CD4-positive, alpha-beta T cell treated with Interleukin-21 for 1 hour (primary cell): ENCODE data around the gene SYS1.
A peak's percentile ranks its signal among the peaks of the same experiment; 100 is the strongest.
"Not testable (repeated sequence)": the region's sequence is repeated elsewhere in the genome, so short reads cannot be mapped to it uniquely, and the experiment has no call there.

ENCODE experiments used
- DNase-seq: peaks from one replicate; pipeline ENCODE4 v3.0.0-alpha.2; 2020

The SYS1 gene

DNA sequence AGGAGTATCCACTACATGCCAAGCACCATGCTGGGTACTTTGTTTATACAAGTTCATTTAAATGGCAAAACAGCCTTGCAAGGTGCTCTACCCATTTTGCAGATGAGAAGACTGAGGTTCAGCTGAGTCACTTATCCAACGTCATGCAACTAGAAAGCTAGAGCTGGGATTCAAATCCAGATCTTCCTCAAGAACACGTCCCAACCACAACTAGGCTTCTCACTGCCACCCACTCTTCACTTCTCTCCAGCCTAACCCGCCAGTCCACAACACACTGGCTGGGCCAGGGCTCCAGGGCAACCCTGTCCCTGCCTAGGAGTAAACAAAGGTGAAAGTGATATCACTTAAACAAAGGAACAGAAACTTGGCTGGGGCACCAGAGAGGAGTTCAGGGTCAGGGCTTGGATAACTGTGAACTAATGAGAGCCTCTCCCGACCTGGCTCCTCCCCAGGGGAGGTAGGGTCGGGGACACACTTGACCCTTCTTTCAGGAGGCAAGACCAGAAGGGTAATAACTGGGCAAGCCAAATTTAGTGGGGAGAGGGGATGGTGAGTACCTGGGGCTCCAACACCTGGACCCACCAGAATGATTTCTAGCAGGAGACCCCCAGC lies 22.6 kb upstream of the SYS1 start:
- DNase-seq = no peak

DNA sequence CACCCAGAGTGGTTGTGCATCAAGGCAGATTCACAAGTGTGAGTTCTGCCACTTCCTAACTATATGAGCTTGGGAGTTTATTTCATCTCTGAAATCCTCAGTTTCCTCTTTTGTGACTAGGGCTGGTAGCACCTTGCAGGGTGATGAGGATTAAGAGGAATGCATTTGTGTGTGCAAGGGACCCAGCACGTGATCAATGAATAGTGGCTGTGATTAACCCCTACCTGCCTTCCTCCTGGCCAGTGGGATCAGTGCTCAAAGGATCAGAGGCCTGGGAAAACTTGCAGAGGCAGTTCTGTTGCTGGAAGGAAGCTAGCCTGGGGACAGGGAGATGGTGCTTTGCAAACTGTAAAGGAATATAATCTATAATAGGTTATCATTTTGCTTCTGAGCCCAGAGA lies 22.0 kb upstream of the SYS1 start:
- no peak for DNase-seq

DNA sequence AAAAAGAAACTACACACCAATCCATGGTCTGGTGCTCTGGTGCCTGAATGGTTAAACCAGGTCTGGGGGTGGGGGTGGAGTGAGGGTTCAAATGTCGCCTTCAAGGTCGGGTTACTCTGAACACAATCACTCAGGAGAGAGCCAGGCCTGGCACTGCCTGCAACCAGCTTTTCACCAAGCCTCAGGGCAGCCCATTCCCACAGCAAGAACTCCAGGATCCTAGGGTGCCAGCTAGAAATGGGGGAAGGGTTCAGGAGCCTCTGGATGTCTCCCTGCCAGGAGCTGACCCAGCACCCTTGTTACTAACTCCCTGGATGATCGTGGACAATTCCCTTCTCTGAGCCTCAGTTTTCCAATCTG lies 21.4 kb upstream of the SYS1 start:
- DNase-seq = no peak

DNA sequence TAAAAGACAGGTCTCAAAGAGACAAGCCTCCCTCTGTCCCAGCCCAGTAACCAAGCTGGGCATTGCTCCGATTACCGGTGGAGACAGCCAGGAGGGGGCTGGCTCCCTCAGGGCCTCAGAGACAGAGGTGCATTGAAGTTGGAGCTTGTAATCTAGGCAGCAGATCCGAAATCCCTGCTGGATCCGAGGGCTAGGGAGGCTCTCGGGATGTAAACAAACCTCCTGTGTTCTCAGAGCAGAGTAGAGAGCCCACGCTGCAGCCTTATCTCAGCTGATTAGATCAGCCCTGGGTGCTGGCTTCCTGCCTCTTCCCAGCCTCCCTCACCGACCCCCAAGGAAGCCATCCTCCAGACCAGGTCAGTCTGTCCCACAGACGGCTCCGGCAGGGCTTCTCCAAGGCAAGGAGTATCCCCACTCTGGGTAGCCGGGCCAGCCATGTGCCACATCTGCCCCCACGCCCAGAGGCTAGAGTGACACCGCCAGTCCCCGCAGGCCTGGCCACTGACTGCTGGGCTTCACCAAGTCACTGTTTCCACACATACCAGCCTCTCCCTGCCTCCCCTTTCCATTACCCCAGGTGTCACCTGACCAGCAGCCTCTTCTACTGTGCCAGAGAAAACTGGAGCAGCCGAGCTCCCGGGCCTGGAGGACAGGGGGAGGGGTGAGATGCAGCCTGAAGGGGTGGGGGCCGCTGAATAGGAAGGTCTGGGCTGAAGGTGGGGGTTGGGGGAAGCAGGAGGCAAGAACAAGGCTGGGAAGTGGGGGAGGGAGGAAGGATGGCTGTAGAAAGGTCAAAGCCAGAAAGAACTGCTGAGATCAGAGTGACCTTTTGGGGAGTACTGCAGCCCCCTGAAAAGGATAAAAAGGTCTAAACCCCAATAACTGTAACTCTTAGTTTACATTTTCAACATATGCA lies 20.8 kb upstream of the SYS1 start:
- DNase-seq = no peak

DNA sequence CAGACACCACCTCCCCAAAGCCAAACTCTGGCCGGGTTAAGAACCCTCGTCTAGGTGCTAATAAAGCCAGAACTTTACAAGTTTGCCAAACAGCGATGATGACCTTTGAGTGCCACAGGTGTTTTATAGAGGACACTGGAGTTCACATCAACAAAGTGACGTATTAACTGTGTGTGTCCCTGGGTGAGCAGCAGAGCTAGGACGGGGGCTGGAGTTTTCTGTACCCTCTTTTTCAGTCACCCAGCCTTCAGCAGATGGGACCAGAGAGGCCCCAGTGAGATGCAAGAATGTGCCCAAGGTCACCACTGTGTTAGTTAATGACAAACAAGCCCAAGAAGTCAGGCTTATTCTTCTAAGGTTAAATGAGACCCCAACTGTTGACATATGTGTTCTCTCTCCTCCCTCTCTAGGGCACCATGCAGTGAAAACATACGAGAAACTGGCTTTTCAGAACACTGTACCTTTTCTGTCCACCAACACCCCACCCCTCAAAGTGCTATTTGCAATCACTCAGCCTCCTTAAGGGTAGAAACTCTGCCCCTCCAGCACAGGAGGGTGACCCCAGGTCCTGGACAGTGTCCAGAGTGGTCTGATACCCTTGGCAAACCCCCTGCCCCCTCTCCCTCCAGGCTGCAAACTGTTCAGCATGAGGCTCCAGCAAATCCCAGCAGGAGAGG lies 20.0 kb upstream of the SYS1 start:
- DNase-seq = no peak

DNA sequence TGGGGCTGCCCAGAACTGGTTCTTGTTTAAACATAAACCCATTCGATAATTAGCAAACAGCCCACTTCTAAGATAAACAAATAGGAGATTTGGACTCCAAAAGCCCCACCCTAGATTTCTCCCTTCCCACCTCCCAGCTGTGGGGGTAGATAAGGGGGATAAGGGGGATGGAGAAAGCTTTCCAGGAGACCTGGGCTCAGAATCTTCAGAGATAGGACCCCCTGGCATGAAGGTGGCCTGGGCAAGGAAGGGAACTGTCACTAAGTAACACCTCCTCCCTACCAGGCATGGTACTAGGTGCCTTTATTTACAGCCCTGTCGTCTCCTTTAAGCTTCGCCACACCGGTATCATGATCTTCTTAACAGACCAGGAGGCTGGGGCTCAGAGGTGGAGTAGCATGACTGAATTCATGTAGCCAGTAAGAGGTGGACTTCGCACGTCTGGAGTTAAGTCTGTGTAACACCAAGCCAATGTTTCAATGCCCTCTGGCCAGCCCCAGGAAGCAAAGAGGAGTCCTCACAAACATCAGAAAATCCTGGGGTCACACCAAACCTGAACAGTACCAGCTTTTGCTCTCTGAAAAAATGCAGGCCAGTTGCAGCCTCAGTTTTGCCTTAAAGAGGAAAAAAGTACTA lies 19.3 kb upstream of the SYS1 start:
- no peak for DNase-seq

DNA sequence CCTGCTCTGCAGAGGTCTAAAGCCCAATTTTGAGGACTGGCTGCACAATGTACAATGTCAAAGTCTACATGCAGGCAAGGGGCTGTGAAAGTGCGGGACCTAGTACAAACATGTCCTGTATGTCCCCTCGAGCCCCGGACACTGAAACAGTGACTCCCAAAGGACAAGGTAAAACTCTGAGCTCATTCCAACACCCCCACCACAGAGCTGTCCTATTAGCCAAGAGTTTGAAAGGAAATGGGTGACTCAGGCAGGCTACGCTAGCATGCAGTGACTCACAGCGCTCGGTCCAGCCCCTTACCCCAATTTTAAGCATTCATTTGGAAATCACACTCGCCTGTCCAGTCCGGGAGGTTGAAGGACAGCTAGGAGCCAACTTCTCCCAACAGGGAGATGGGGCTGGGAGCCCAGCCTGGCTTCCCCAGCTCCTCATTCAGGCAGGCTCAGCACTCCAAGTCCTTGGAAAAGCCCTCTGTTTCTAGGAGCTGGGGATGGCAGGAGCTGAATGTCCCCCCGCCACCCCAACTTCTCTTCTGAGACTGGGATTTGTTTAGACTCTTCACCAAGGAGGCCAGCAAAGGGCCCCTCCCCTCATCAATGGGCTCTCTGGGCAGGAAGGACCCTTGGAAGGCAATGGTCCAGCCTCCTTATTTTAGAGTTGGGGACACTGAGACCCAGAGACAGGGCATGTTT lies 18.6 kb upstream of the SYS1 start:
- DNase-seq = no peak

DNA sequence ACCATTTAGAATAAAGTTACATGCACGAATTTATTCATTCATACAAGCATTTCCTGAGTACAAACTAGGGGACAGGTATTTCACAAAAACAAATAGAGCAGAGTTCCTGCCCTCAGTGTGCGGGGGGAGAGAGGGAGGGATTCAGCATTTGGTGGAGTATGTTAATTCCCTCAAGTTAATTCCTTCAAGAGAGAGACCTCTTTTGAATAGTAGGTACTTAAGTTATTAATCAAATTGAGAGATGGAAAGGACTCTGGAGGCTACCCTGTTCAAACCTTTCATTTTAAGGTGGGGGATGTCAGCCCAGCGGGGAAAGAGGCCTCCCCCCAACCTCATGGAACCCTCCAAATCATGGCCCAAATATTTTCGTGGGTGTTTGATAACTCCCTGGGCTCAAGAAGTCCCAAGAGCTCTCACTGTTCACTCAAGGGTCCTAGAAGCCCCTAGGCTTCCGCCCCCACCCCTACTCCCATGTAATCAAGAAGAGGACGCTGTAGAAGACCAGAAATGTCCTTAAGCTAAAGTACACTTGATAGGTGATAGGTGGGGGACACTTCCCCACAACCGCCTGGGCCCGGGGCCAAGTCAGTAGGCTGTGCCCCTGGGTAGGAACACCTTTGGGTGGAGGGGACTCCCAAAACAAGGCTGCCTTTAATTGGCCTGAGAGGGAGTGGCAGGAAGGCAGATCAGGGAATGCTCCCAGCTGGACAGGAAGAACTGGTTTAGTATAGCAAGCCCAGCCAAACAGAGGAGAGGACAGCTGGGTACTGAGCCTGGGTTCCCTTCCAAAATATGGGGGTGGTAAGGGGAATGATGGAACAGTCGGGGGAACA lies 17.6 kb upstream of the SYS1 start:
- DNase-seq = no peak

DNA sequence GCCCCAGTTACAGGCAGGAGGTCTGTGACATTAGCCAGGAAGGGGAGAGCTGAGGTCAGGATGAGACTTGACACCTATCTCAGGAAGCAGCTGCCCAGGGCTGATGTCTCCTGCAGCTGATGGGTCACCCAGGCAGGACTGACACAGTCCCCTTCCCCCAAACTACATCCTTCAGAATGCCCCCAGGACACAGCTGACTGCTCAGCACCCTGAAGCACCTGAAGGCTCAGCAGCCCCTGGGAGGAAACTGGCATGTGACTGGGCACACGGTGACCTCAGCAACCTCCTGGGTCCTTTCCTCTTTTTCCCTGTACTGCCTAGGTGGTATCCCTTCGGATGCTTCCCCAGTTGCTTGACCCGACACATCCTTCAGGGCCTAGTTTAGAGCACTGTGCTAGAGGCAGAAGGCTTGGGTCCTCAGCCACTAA lies 16.7 kb upstream of the SYS1 start:
- DNase-seq = no peak

DNA sequence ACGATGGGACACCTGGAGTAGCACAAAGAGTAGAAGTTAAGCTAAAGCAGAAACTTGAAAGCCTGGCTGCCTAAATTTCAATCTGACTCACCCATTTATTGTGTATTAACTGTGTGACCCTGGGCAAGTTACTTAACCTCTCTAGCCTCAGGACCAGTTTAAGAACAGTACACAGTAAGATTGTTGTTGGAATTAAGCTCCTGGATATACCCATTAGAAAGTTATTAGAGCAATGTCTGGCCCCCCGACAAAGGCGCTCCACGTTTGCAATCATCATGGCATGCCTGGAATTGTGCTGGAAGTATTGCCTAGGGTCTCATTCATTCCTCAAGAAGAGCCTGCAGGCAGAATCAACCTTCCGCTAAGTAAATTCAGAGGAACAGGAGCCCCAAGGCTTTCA lies 16.1 kb upstream of the SYS1 start:
- no peak for DNase-seq

DNA sequence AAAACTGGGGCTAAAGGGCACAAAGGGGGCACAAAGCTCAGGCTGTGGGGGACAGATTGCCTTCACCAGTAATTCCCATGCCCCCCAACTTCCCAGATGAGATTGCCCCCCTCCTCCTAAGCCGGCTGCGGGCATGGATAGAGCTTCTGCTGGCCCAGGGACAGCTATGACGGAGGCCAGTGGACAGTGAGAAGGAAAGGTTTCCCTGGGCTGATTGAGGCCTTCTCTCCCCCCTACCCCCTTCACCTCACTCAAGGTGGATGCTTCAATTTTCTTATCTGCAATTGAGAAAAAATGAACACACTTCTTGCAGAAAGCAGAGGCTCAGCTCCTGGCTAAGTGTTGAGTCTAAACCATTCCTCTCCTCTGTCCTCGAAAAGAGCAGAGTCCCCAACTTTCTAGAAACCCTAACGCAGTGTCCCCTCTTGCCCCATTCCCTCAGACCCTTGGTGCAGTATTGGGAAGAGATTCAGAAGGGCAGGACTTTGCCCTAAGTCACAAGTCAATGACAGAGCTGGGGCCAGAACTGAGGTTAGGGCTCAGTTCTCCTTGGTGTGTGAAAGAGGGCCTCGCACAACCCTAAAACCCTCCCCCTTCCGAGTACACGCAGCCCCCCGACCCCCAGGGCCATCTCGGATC lies 15.5 kb upstream of the SYS1 start:
- DNase-seq = no peak

DNA sequence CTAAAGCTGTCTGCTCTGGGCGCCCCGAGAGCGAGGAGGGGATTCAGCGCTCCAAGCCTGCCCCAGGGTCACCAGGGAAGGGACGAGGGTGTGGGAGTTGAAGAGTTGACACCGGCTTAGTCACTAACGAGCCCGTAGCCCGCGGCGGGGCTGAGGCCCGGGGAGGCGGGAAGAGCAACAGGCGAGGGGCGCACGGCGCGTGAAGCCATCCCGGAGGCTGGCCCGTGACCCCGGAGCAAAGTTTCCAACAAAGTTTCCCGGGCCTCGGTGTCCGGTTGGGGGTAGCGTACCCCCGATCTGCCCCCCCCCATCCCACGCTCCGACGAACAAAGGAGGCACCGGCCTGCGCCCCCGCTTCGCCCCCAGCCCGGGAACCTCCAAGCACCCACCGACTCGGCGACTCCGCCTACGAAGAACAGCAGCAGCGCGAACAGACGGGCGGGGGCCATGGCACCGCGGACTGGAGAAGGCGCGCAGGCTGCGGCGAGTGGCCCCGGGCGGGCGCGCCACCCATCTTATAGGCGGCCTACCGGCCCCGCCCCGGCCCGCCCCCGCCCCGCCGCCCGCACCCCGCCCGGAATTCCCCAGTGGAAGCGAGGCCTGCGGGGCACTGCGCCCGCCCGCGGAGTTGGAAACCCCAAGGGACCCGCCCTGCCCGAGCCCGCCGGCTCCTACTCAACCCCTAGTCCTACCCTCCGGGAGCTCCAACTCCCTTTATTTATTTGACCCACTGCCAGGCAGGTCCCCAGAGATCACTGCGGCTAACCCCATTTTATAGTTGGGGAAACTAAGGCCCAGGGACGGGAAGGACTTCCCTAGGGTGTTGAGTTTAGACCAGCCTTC lies 14.8 kb upstream of the SYS1 start, which contains the start of gene SDC4:
TSS of gene SDC4 (minus strand) at position 489 of the 843 bp plus-strand sequence. CDS start at position 449, 40 bp downstream.
- DNase-seq = peak; percentile 72

DNA sequence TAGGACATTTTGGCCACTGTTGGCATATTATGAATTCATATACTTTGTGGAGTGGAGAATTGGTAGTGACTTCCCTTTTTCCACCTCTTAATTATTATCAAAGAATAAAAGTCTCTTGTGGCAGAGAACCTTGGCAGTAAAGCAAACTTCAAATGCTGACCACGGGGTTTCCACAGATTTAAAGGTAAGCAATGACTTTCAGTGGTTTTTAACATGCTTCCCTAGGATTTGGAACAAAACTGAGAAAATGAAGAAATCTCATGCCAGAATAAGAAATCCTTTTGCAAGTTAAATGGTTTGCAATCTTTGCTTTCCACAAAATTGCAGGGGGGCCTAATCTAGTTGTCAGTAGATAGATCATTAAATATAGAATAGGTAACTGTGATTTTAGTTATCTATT lies 12.7 kb upstream of the SYS1 start:
- DNase-seq = no peak

DNA sequence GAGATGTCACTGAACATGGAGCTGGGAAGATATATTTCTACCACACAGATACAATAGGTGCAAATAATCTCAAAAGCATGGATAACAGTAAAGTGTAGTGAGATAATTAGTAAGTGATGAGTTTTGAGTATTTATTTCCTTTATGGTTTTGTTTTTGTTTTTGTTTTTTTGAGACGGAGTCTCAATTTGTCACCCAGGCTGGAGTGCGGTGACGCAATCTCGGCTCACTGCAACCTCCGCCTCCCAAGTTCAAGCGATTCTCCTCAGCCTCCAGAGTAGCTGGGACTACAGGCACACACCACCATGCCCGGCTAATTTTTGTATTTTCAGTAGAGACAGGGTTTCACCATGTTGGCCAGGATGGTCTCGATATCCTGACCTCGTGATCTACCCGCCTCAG lies 12.2 kb upstream of the SYS1 start:
- DNase-seq = not testable (repeated sequence)

DNA sequence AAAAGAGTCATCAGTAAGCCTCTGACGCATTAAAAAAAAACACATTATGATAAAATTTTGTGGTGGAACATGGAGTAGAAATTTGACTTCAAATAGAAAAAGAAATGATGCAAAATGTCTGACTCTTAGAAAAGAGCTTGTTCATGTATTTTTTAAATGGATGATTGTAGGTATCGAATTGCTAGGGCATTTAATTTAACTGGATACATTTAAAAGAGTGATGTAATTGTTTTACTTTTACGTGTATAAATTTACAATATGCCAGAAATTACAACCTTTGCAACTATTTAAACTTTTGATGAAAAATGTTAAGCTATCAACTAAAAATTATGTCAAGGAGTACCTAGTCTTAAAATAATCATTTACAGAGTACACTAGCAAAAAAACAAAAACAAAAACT lies 10.2 kb upstream of the SYS1 start:
- no peak for DNase-seq

DNA sequence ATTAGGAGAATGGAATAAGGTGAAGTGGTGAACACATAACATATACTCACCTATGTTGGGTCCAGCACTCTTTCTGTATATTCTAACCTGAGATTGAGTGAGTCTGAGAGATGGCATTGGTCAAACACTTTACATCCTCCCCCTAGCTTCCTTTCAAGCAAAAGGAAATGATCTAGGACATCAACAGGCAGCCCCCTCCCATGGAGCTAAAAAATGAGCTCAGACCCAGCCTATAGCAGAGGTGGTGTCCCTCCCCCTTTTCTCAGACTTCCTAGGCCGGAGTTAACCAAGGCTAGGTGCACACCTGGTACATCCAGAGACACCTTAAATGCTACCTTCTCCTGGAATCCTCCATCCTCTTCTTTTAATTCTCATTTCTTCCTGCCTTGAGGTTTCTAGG lies 9.2 kb upstream of the SYS1 start:
- DNase-seq = no peak

DNA sequence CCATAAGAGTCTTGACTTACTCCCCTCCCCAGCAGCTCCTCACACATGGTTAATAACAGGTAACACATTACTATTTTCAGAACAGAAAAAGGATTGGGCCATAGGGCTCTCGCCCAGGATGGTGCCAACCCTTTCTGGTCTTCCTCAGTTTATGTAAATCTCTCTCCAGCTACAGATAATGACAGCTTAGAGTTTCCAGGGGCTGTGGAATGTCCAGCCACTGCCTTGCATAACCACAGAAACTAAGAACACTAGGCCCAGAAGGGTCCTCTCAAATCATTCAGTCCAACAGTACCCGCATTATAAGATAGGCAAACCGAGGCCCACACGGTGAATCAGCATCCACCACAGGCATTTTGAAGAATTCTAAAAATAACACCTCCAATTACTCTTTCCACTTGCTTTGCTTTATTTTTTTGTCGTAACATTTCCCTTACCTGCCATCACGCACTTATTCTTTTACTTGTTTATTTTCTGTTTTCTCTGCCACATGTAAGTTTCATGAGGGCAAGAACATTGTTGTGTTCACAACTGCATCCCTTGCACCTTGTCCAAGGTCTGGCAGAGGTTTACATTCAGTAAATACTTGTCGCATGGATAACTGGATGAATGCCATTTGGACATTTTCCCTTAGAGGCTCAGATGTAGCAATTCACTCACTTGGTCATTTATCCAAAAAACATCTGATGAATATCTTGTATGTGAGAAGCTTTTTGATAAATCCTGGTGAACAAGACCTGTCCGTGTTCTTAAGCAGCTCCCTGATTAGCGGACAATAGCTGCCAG lies 8.3 kb upstream of the SYS1 start:
- no peak for DNase-seq

DNA sequence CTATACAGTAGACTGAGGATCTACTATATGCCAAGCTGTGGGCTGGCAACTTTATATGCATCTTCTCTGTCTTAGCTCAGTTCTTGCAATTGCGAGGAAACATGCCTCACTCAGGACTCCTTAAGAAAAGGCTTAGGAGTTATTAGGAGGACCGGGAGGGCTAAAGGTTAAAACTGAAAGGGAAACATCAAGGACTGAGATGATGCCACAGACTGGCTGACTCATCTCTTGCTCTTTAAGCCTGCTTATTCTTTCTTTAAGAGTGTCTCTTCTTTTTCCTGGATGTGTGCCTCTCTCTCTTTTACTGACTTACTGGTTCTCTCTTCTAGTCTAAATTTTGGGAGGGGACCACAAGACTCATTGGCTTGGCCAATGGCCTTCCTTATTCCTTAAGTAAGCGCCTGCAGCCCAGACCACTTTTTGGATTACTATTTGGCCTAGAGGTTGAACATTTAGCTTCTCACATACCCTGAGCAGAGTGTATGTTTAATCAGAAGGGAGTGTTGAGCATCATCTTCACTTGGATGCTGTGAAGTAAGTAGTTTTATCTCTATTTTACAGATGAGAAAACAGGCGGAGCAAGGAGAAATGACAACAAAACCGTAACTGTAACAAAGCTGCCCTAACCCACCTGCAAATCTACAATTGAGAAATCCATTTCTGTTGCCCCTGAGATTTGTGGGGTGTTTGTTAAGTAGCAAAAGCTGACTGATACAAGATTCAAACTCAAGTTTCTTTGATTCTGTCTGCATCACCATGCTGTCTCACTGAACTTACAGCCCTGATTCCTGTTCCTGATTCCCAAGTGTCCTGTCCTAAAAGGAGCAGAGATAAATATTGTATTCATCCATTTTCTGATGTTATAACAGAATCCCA lies 7.5 kb upstream of the SYS1 start:
- no peak for DNase-seq
